MCF 10A (cell line): Measurements from ENCODE around the gene THAP3. TPM values are rescaled to one million over a fixed set of nuclear protein-coding genes. Genes with fewer than 3 reads are reported as not detected.

Experiments used
- BruUV-seq: library from RNA; stranded (reverse); fragments of 400-500 nt; replicated peaks from 2 replicates; lab custom pipeline; 2021; lab: Mats Ljungman, UMichigan
- CTCF ChIA-PET: fragments of 300-600 bp; sonication (Branson Sonifier 250); formaldehyde crosslinking; extraction: SDS; loops from one replicate; lab custom pipeline; 2021; ENCODE audit warnings: antibody characterized with exemption, inconsistent platforms; lab: Yijun Ruan, JAX
- POLR2A ChIA-PET: fragments of 300-600, 350-650 bp; sonication (Branson Sonifier 250); formaldehyde crosslinking; extraction: SDS; loops from one replicate; lab custom pipeline; 2020; ENCODE audit warnings: antibody characterized with exemption, inconsistent platforms; lab: Yijun Ruan, JAX
- DNase-seq: peaks from one replicate; pipeline ENCODE4 v3.0.0-alpha.2; 2018; ENCODE audit not compliant: unreplicated experiment
- H3K27ac Mint-ChIP-seq: one replicate; pipeline ENCODE4 v1.8.0; 2022; ENCODE audit warnings: mild to moderate bottlenecking, low read depth, mixed read lengths; ENCODE audit not compliant: unreplicated experiment
- H3K27me3 Mint-ChIP-seq: one replicate; pipeline ENCODE4 v1.8.0; 2022; ENCODE audit warnings: mixed read lengths; ENCODE audit not compliant: insufficient read depth, unreplicated experiment
- H3K36me3 Mint-ChIP-seq: one replicate; pipeline ENCODE4 v1.8.0; 2022; ENCODE audit warnings: mild to moderate bottlenecking, moderate library complexity, mixed read lengths; ENCODE audit not compliant: insufficient read depth, unreplicated experiment
- H3K4me1 Mint-ChIP-seq: one replicate; pipeline ENCODE4 v1.8.0; 2022; ENCODE audit warnings: mixed read lengths; ENCODE audit not compliant: insufficient read depth, unreplicated experiment
- H3K4me3 Mint-ChIP-seq: one replicate; pipeline ENCODE4 v1.8.0; 2022; ENCODE audit warnings: mild to moderate bottlenecking, moderate library complexity, mixed read lengths; ENCODE audit not compliant: unreplicated experiment
- H3K9me3 Mint-ChIP-seq: one replicate; pipeline ENCODE4 v1.8.0; 2022; ENCODE audit warnings: mixed read lengths; ENCODE audit not compliant: unreplicated experiment
- CTCF ChIP-seq: fragments of 200-600 bp; IDR thresholded peaks from one replicate; pipeline ENCODE4 v1.8.0; 2022; ENCODE audit warnings: antibody characterized with exemption, mild to moderate bottlenecking; ENCODE audit not compliant: unreplicated experiment
- intact Hi-C: fragments of 100-400 bp; cut with micrococcal nuclease; formaldehyde crosslinking; loops from 2 replicates; pipeline ENCODE4 v1.14.1; 2022
- total RNA-seq: library from RNA; stranded (reverse); gene quantifications from 2 replicates; pipeline ENCODE4 v1.2.3, GENCODE V29; 2022

The THAP3 gene
- total RNA-seq, 1 experiment from 2014 or later: 14.7 TPM

- ChIA-PET POLR2A (interaction anchor here (0.9 to 1.5 kb wide), 2 partner anchors 10 to 35 kb away, joined by 3 to 4 read pairs; no protein-coding TSS in a partner anchor), CTCF (interaction anchor here (1.3 kb wide), 1 partner anchor 133 kb away, joined by 3 read pairs; no protein-coding TSS in a partner anchor)
- BruUV-seq: no TSS peak
- H3K4me3 Mint-ChIP-seq: no peak overlapping the region
- H3K27me3 Mint-ChIP-seq: no peaks in the 10 kb centered on the region
- H3K4me1 Mint-ChIP-seq: peaks cover 3% of the 10 kb centered on the region
- no peaks in the 10 kb centered on the region for H3K9me3 Mint-ChIP-seq
- TF ChIP-seq CTCF: no peak
- intact Hi-C loops: no loop called here
- H3K27ac Mint-ChIP-seq: no peak overlapping the region
- no peak for DNase-seq
- peaks cover 60% of the 10 kb centered on the region for H3K36me3 Mint-ChIP-seq
Measured at GRCh38 chr1:6622396-6623152, 2.1 kb upstream of the THAP3 start.

- intact Hi-C loops: no loop called here
- no TSS peak for BruUV-seq
- CTCF ChIA-PET: interaction anchor here (0.7 to 1.3 kb wide), 3 partner anchors 11 to 140 kb away, joined by 3 to 5 read pairs (median 3); no protein-coding TSS in a partner anchor
- H3K27me3 Mint-ChIP-seq: no peaks in the 10 kb centered on the region
- no peak for DNase-seq
- POLR2A ChIA-PET: interaction anchor here (0.9 to 2.6 kb wide), 5 partner anchors 7 to 23 kb away, joined by 3 to 13 read pairs (median 4); partner anchors contain the start of gene KLHL21
- peaks cover 8% of the 10 kb centered on the region for H3K4me1 Mint-ChIP-seq
- no peaks in the 10 kb centered on the region for H3K9me3 Mint-ChIP-seq
- no peak for TF ChIP-seq CTCF
- H3K36me3 Mint-ChIP-seq: peaks cover 63% of the 10 kb centered on the region
- H3K4me3 Mint-ChIP-seq: no peak overlapping the region
- H3K27ac Mint-ChIP-seq: no peak overlapping the region
Measured at GRCh38 chr1:6623269-6623965, 1.3 kb upstream of the THAP3 start.

GRCh38 chr1:6625584-6626149, 999 bp downstream of the THAP3 start:
- ChIA-PET CTCF (no interaction called here), POLR2A (interaction anchor here (0.6 to 2.6 kb wide), 12 partner anchors 10 to 137 kb away, joined by 3 to 13 read pairs (median 3); partner anchors contain the start of genes KLHL21 and ZBTB48)
- peaks cover 8% of the 10 kb centered on the region for H3K4me1 Mint-ChIP-seq
- DNase-seq: peak; percentile 32
- no TSS peak for BruUV-seq
- no peaks in the 10 kb centered on the region for H3K27me3 Mint-ChIP-seq
- peak overlapping the region; percentile 82 for H3K27ac Mint-ChIP-seq
- no peaks in the 10 kb centered on the region for H3K9me3 Mint-ChIP-seq
- intact Hi-C loops: no loop called here
- H3K36me3 Mint-ChIP-seq: peaks cover 62% of the 10 kb centered on the region
- peak overlapping the region; percentile 84 for H3K4me3 Mint-ChIP-seq
- TF ChIP-seq CTCF: no peak
